ENCODE measurements around the gene CNIH2.

The CNIH2 gene

DNA sequence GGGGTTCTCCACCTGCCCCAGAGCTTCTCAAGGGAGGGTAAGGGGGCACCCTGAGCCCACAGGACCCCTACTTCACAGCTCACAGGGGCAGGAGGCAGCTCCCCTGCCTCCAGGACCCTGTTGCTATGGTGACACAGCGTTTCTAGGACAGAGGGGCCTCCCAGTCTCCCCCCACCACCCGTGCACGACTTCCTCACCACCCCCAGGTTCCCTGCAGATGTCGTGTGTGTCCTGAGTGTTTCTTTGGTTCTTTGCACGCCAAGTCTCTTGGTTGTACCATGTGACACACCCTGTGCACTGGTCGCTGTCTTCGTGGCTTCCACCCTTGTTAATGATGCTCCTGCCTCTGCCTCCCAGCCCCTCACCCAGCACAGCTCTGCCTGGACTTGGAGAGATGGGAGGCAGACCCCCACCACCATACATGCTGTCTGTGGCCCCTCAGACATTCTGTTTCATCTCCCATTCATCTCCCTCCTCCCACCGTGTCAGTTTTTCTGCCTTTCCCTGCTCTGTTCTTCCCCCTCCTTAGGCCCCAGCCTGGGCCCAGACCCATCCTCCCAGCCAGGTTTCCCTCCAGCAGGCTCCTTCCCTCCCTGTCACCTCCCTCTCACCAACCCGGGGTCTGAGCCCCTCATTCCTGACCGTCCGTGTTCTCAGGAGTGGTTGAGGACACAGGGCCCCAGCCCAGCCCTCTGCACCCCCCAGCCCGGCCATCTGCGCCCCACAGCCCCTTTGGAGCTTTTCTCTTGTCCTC is 34.0 kb upstream of the CNIH2 start:
- TF ChIP-seq, protein P1, sequence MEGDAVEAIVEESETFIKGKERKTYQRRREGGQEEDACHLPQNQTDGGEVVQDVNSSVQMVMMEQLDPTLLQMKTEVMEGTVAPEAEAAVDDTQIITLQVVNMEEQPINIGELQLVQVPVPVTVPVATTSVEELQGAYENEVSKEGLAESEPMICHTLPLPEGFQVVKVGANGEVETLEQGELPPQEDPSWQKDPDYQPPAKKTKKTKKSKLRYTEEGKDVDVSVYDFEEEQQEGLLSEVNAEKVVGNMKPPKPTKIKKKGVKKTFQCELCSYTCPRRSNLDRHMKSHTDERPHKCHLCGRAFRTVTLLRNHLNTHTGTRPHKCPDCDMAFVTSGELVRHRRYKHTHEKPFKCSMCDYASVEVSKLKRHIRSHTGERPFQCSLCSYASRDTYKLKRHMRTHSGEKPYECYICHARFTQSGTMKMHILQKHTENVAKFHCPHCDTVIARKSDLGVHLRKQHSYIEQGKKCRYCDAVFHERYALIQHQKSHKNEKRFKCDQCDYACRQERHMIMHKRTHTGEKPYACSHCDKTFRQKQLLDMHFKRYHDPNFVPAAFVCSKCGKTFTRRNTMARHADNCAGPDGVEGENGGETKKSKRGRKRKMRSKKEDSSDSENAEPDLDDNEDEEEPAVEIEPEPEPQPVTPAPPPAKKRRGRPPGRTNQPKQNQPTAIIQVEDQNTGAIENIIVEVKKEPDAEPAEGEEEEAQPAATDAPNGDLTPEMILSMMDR (IDR thresholded peaks at IDR 0.05) = no peak

DNA sequence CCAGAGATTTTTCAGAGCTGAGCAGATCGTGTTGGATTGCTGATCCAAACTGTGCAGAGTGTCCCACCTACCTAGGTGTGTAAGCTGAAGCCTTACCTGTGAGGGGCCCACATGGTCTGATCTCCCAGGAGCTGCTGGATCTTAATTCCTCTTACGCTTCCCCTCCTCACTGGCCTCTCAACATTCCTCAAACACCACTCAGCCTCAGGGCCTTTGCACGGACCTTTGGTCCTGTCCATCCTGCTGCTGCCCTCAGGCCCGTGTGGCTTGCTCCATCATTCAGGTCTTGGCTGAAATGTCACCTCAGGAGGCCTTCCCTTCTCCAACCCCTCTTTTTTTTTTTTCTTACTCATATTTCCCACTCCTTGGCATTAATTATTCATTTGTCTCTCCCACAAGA is 30.7 kb upstream of the CNIH2 start:
- TF ChIP-seq, protein P1 (IDR thresholded peaks at IDR 0.05) = no peak

DNA sequence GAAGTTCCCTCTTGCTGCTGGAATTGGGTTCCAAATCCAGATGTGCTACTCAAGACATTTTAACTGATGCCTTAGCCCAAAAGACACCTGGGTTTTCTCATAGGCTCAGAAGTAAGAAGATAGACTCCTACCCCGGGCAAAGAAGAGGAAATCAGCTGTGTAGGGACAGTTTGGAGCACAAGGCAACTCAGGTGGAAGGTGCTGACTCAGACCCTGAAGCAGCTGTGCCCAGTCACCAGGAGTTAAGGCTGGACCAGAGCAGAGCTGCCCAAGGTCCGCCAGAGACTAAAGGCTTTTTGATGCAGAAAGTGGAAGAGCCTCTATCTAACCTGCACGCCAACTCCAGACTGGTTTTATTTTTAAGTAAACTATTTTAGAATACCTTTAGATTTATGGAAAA is 30.2 kb upstream of the CNIH2 start:
- TF ChIP-seq, protein P1 (IDR thresholded peaks at IDR 0.05) = no peak

DNA sequence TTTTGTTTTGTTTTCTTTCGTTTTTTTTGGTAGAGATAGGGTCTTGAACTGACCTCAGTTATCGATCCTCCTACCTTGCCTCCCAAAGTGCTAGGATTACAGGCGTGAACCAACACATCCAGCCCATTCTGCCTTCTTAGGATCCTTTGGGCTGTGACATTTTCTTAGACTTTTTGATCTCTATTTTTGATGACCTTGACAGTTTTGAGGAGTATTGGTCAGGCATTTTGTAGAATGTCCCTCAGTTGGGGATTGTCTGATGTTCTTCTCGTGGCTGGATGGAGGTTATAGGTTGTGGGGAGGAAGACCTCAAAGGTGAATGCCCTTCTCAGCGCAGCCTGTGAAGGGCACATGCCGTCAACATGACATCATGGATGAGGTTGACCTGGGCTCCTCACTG is 29.1 kb upstream of the CNIH2 start:
- TF ChIP-seq, protein P1 (IDR thresholded peaks at IDR 0.05) = no peak

DNA sequence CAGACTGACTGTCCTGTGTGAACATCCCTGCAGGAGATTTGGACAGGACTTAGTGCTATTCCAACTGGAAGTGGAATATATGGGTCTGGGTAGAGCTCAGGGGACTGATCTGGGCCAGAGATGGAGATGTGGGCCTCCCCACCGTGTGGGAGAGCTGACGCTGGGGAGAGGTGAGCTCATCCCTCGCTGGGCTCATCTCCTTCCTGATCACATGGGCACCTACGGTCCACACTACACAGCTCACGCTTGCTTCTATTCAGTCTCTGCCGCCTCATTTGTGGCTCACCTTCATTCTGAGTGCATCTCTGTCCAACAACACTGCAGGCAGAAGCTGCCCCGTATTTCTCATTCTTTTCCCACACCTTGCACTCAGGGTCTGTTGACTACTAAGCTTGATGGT is 26.2 kb upstream of the CNIH2 start:
- TF ChIP-seq, protein P1 (IDR thresholded peaks at IDR 0.05) = no peak

DNA sequence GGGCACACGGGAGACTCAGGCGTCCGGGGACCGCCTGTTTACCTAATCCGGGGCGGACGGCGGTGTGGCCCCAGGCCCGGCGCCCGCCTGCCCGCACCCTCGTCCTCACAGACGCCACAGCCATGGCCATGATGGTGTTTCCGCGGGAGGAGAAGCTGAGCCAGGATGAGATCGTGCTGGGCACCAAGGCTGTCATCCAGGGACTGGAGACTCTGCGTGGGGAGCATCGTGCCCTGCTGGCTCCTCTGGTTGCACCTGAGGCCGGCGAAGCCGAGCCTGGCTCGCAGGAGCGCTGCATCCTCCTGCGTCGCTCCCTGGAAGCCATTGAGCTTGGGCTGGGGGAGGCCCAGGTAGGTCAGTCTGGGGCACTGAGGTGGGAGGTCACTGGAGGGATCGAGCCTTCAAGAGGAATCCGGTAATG is 19.5 kb upstream of the CNIH2 start:
- TF ChIP-seq, protein P1 (IDR thresholded peaks at IDR 0.05) = peak; percentile 23

DNA sequence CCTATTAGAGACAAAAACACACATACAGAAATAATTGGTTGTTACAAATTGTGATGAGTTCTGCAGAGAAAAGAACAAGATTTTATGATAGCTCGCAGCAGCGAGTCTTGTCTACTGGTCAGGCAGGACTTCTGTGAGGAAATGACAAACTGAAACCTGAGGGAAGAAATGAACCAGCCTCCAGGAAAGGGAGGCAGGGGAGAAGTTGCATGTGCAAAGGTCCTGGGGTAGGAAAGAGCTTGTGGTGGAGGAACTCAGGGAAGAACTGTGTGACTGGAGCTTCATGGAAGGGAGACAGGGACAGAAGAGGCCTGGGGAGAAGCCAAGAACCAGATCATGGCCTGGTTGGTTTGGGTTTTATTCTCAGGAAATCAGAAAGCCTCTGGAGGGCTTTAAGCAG is 18.8 kb upstream of the CNIH2 start:
- TF ChIP-seq, protein P1 (IDR thresholded peaks at IDR 0.05) = no peak

DNA sequence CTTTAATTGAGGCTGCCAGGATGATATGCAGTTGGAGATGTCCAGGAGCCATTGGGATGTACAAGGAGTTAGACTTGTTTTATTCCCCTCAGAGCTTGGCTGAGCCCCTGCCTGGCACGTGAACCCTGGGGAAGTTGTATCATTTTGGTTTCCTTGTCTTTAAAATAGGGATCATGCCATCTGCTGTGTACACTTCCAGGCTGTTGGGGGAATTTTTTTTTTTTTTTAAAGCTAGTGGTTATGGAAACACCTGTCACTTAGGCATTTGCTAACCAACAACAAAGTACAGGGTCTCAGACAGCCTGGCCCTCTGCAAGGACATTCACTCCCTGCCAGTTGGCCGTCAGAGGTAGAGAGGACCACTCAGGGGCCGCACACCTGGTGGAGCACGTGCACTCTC is 18.0 kb upstream of the CNIH2 start:
- TF ChIP-seq, protein P1 (IDR thresholded peaks at IDR 0.05) = no peak
